Breast epithelium (tissue), 3 donors: ENCODE results near the gene ZNF19.

ENCODE experiments used
- POLR2AphosphoS5 ChIP-seq, 3 donors: sonication (generic); formaldehyde crosslinking; IDR thresholded peaks; one replicate each; pipeline ENCODE4 v1.6.1; 2017; ENCODE audit warnings: antibody characterized with exemption in 3 of 3
- TF ChIP-seq, protein P1 (sequence below), 3 donors: fragments of 450-650 bp; IDR thresholded peaks; one replicate each; pipeline ENCODE4 v1.5.1; 2016 to 2017; ENCODE audit warnings: antibody characterized with exemption in 3 of 3, mild to moderate bottlenecking in 3 of 3, moderate library complexity in 3 of 3

DNA sequence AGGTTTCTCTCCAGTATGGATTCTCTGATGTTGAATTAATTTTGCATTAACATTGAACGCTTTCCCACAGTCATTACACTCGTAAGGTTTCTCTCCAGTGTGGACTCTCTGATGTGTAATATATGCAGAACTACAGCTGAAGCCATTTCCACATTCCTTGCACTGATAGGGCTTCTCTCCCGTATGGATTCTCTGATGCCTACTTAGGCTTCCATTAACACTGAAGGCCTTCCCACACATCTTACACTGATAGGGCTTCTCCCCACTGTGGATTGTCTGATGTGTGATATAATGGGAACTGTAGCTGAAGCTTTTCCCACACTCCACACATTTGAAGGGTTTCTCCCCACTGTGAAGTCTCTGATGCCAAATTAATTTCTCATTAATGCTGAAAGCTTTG lies 40.1 kb downstream of the ZNF19 start:
- TF ChIP-seq POLR2AphosphoS5 (IDR thresholded peaks at IDR 0.05): no peak
- TF ChIP-seq, protein P1, sequence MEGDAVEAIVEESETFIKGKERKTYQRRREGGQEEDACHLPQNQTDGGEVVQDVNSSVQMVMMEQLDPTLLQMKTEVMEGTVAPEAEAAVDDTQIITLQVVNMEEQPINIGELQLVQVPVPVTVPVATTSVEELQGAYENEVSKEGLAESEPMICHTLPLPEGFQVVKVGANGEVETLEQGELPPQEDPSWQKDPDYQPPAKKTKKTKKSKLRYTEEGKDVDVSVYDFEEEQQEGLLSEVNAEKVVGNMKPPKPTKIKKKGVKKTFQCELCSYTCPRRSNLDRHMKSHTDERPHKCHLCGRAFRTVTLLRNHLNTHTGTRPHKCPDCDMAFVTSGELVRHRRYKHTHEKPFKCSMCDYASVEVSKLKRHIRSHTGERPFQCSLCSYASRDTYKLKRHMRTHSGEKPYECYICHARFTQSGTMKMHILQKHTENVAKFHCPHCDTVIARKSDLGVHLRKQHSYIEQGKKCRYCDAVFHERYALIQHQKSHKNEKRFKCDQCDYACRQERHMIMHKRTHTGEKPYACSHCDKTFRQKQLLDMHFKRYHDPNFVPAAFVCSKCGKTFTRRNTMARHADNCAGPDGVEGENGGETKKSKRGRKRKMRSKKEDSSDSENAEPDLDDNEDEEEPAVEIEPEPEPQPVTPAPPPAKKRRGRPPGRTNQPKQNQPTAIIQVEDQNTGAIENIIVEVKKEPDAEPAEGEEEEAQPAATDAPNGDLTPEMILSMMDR (IDR thresholded peaks at IDR 0.05): no peak
